SK-N-MC (cell line): ENCODE measurements around the gene RNF13.

Experiments
- EZH2 ChIP-seq: fragments of 200-600 bp; sonication (generic); IDR thresholded peaks from one replicate; pipeline ENCODE4 v1.6.1; 2017; ENCODE audit warnings: antibody characterized with exemption
- FOXP2 ChIP-seq: optimal IDR thresholded peaks from 2 replicates; pipeline ENCODE3; 2011; ENCODE audit warnings: mild to moderate bottlenecking, moderate library complexity; ENCODE audit not compliant: insufficient read depth; ENCODE audit errors: extremely low read length, control extremely low read depth
- POLR2AphosphoS5 ChIP-seq: IDR thresholded peaks from 2 replicates; pipeline ENCODE4 v1.6.1; 2012; ENCODE audit warnings: mild to moderate bottlenecking, low read depth, low read length, borderline replicate concordance

- TF ChIP-seq POLR2AphosphoS5 (no peak), EZH2 (no peak), FOXP2 (no peak)
These were observed 26.9 kb downstream of the RNF13 start for GRCh38 chr3:149839896-149840295.
